GM18499 (cell line): ENCODE measurements around the gene HEY2.
"Not testable (repeated sequence)": the region's sequence is repeated elsewhere in the genome, so short reads cannot be mapped to it uniquely, and the experiment has no call there.

Experiments used
- ATAC-seq: cut with Tn5 transposase; IDR thresholded peaks from one replicate; pipeline ENCODE4 v1.9.1; 2021; ENCODE audit warnings: moderate number of reproducible peaks; ENCODE audit not compliant: insufficient read depth, unreplicated experiment

The HEY2 gene

DNA sequence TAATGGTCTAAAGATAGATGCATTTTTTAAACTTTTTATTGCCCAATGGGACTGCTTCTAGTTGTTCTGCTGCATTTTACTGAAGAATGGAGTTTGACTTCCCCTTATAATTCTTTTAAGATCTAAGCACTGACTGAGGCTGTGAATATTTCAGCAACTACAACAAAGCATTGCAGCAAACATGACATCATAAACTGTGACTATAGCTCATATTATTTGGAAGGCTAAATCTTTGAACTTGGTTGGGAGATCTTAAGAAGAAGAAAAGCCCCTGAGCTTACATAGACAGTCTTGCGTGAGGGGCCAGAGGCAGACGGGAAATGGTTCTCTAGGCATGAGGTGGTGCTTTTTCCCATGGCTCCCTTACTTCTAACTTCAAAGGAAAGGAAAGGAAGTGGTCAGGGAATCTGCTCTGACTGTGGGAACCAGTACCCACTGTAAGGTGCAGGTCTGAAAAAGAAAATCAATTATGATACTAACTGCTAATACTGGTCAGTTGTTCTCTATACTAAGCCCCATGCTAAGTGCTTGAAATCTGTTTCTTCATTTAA lies 14.8 kb downstream of the HEY2 start:
- no peak for ATAC-seq

DNA sequence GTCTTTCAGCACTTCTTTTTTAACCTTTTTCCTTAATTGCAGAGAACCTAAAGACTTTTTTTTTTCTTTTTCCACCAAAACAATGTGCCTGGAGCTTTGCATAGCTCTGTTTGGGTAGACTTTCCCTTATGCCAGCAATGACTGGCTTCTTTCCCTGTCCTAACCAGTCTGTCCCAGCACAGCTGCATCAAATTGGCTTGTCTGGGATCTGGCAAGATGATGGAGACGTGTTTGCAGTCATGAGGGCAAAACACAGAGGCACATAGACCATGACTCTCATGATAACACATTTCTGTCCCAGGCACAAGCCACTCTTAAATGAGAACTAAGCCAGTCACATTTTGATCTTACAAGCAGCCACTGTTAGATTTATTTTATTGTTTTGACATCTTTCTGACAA lies 16.5 kb downstream of the HEY2 start:
- no peak for ATAC-seq

- no peak for ATAC-seq
Measured at GRCh38 chr6:125766641-125767040, 17.2 kb downstream of the HEY2 start.

- ATAC-seq, result no peak
Measured at GRCh38 chr6:125769147-125769783, 19.8 kb downstream of the HEY2 start.

- ATAC-seq, result peak; percentile 59
Measured at GRCh38 chr6:125773387-125774341, 24.2 kb downstream of the HEY2 start.

DNA sequence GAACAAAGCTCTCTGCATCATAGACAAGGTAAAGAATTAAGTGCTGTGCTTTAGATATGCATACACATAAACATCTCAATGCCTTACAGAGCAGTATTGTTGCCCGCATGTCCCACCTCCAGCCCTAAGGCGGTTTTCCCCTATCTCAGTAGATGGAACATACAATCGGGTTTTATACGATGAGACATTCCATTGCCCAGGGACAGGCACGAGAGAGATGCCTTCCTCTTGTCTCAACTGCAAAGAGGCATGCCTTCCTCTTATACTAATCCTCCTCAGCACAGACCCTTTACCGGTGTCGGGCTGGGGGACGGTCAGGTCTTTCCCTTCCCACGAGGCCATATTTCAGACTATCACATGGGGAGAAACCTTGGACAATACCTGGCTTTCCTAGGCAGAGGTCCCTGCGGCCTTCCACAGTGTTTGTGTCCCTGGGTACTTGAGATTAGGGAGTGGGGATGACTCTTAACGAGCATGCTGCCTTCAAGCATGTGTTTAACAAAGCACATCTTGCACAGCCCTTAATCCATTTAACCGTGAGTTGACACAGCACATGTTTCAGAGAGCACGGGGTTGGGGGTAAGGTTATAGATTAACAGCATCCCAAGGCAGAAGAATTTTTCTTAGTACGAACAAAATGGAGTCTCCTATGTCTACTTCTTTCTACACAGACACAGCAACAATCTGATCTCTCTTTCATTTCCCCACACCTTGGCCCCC lies 26.8 kb downstream of the HEY2 start:
- not testable (repeated sequence) for ATAC-seq

GRCh38 chr6:125779924-125780539 lies 30.6 kb downstream of the HEY2 start:
- peak; percentile 78 for ATAC-seq

- peak; percentile 40 for ATAC-seq
Measured at GRCh38 chr6:125780540-125781313, 31.3 kb downstream of the HEY2 start.

GRCh38 chr6:125781314-125781868 lies 32.0 kb downstream of the HEY2 start:
- ATAC-seq, result peak; percentile 25

GRCh38 chr6:125784365-125784764 lies 34.9 kb downstream of the HEY2 start:
- no peak for ATAC-seq

- no peak for ATAC-seq
Measured at GRCh38 chr6:125787791-125788190, 38.4 kb downstream of the HEY2 start.

GRCh38 chr6:125789167-125789566 lies 39.7 kb downstream of the HEY2 start:
- ATAC-seq, result no peak

GRCh38 chr6:125789576-125790357 lies 40.3 kb downstream of the HEY2 start:
- peak; percentile 0 for ATAC-seq

DNA sequence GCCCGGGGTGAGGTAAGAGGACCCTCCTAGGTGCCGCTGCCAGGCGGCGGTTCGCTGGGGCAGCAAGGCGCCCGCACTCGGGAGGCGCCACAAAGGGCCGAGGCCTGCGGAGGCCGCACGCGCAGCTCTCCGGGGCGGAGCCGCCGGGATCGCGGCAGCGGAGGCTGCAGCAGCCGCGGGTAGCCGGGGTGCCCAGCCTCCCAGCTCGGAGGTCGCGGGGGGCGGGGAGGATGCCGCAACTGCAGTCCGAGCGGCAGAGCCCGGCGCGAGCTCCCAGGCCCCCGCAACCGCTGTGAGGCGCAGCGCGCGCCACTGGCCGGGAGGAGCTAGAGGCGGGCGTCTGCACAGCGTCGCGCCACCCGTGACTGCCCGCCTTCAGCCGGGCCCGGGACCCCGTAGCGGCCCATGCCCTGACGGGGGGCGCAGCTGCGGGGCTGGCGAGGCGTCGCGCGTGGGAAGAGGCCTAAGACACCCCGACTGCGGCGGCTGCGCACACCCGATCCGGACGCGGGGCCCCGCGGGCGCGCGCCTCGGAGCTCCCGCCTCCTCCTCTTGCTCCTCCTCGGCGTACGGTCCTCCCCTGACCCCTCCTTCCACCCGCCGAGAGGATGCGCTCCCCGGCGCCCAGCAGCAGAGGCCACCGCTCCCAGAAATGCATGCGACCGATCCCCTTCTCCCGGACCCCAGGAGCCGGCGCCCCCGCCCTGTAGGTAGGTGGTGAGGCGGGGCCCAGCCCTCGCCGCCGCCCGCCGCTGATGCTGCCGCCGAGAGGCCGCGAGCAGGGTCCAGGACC lies 41.1 kb downstream of the HEY2 start, which contains the start of gene NCOA7:
NCOA7 (plus strand) TSS at position 603 of the 793 bp plus-strand sequence. CDS start 24,395 bp downstream, outside the sequence.
- peak; percentile 29 for ATAC-seq

DNA sequence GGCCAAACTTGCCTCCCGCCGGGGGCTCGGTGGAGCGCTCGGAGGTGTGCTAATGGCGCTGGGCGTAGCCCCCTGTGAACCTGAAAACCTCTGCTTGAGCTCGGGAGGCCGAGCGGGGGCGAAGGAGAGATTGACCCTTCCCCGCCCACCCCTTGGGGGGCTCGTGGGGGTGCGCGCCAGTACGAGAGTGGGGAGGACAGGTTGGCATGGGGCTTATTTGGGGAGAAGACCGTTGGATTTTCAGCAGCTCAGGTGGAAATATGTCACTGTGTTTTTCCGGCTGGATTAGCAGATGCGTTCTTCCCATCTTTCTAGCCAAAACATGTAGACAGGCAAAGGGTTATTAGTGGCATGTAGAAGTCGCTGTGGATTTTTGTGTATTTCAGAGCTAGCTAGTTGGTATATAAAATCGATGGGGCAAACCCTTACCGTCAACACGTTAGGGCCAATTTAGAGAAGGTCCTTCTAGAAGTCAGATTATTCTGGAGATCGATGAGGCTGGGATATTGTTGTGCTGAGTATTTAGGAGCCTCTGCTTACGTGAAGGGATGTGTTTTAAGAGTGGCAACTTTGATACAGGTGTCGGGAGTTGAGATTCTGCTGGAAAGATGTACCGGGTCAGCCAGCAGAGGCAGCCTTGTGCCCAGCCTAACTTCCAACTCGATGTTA lies 41.9 kb downstream of the HEY2 start:
- ATAC-seq, result peak; percentile 11

DNA sequence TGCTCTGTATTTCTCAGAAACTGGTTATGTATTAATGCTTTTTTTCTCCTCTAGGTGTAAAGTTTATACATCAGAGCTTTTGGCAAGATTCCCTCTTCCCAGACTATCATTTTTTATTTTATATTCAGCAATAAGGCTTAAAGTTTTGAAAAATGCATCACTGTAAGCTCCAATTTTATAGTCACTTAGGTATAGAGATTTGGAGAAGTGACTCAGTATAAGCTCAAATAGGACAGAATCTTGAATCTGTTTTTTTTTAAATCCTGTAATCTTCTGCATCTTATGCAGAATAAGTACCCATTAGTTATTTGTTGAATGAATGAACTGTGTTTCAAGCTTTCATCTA lies 42.4 kb downstream of the HEY2 start:
- no peak for ATAC-seq

DNA sequence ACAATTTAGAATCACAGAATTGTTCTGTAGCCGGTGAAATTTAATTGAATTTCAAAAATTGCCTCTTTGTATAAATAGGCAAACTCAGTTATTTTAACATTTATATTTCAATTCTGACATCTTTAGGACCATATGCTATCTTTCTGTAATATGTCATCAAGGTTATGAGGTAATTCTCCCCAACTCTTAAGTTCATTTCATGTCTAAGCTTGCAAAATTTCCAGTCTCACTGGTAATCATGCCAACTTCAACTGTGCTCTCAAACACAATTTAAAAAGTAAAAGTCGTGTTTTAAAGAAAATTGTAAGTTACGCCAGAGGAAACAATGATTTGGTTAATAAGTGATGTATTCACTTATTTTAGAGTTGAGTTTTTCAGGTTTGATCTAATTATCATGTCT lies 42.7 kb downstream of the HEY2 start:
- ATAC-seq, result no peak
